Activated T-cell treated with anti-CD3 and anti-CD28 coated beads, Interleukin-2, amount 50 U/mL, for 48 hours (primary cell): Measurements from ENCODE around the gene GPR37L1.
"Not testable (repeated sequence)": the region's sequence is repeated elsewhere in the genome, so short reads cannot be mapped to it uniquely, and the experiment has no call there.

ENCODE experiments used
- DNase-seq, 2 experiments: peaks; one replicate each; pipeline ENCODE4 v3.0.0-alpha.2; 2020

GPR37L1 gene

GRCh38 chr1:202110977-202111376 lies 11.7 kb upstream of the GPR37L1 start:
- DNase-seq: no peak

- not testable (repeated sequence) for DNase-seq
Measured at GRCh38 chr1:202111589-202111988, 11.1 kb upstream of the GPR37L1 start.

GRCh38 chr1:202112859-202113689 lies 9.6 kb upstream of the GPR37L1 start:
- DNase-seq: no peak

GRCh38 chr1:202113690-202114300 lies 8.9 kb upstream of the GPR37L1 start:
- DNase-seq: no peak

- no peak for DNase-seq
Measured at GRCh38 chr1:202116287-202116686, 6.4 kb upstream of the GPR37L1 start.

GRCh38 chr1:202117898-202118371 lies 4.8 kb upstream of the GPR37L1 start:
- no peak for DNase-seq

GRCh38 chr1:202121006-202121405 lies 1.7 kb upstream of the GPR37L1 start:
- DNase-seq: no peak

- DNase-seq: no peak
Measured at GRCh38 chr1:202123336-202123813, 658 bp downstream of the GPR37L1 start.

GRCh38 chr1:202124142-202124541 lies 1.4 kb downstream of the GPR37L1 start:
- DNase-seq: no peak

GRCh38 chr1:202125611-202126010 lies 2.9 kb downstream of the GPR37L1 start:
- no peak for DNase-seq

GRCh38 chr1:202126426-202126825 lies 3.7 kb downstream of the GPR37L1 start:
- no peak for DNase-seq

GRCh38 chr1:202127061-202127460 lies 4.3 kb downstream of the GPR37L1 start:
- no peak for DNase-seq

- no peak for DNase-seq
Measured at GRCh38 chr1:202127836-202128622, 5.3 kb downstream of the GPR37L1 start.

- no peak for DNase-seq
Measured at GRCh38 chr1:202129453-202130296, 7.0 kb downstream of the GPR37L1 start.

- DNase-seq: no peak
Measured at GRCh38 chr1:202130297-202130721, 7.6 kb downstream of the GPR37L1 start.

GRCh38 chr1:202130816-202131522 lies 8.3 kb downstream of the GPR37L1 start:
- no peak for DNase-seq

GRCh38 chr1:202131956-202132821 lies 9.5 kb downstream of the GPR37L1 start:
- no peak for DNase-seq

GRCh38 chr1:202133001-202133400 lies 10.3 kb downstream of the GPR37L1 start:
- no peak for DNase-seq

GRCh38 chr1:202133496-202133895 lies 10.8 kb downstream of the GPR37L1 start:
- no peak for DNase-seq

GRCh38 chr1:202133989-202134388 lies 11.3 kb downstream of the GPR37L1 start:
- no peak for DNase-seq
